Measurements from ENCODE around the gene HOXA11. TPM values are rescaled to one million over a fixed set of nuclear protein-coding genes. Genes with fewer than 3 reads are reported as not detected.
A peak's percentile ranks its signal among the peaks of the same experiment; 100 is the strongest.

Gene HOXA11
- total and polyA plus RNA-seq, 3 donors from 2014 or later, result 0.25 to 0.96 TPM; not detected in 1

DNA sequence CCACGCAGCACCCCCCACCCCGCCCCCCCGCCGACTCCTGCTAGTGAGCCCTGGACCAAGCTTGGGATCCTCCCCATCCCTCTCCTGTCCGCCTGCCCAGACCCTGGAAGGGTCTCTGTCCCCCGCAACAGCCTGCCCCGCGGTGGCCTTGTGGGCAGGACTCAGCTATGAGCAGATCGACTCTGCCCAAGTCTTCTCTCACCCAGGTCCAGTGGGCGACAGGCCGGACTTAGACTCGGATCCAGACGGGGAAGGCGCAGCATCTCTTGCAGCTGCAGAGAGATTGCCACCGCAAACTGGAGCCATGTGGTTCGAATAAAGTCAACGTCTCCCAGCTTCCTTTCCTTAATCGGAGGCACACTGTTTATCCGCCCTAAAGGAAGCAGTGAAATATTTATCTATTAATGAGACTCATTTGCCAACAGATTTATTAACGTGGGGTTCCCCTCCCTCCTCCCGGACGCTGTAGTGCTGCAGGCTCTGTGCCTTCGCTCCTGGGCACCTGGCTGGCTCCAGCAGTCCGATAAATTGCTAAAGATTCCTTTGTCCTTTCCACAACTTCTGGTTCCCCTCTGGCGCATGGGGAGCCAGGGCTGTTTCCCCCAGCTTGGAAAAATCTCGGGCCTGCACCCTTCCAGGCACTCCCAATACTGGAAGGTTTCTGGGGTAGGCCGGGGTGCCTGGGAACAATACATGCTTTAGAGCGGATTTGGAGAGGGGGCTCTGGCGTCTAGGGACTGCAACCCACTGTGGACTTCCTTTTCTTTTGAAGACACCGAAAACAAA lies 27.9 kb downstream of the HOXA11 start:
- Histone ChIP-seq H3K36me3 (ENCODE audit: low read depth, missing control alignments) (no peaks in the 10 kb centered on the region), H3K4me1 (peaks cover 13% of the 10 kb centered on the region), H3K27ac (no peak overlapping the region), H3K9me3 (no peaks in the 10 kb centered on the region), H3K27me3 (peaks cover 14% of the 10 kb centered on the region), H3K4me3 (peak overlapping the region in 1 of 2 donors; percentile 32)
- 8 to 14% methylated on average over 19 to 23 of the region's 30 CpGs for WGBS, 2 donors
- DNase-seq, result peak; percentile 16
- TF ChIP-seq POLR2A (IDR thresholded peaks at IDR 0.05) (no peak), CTCF (IDR thresholded peaks at IDR 0.05) (no peak)
- intact Hi-C loops (cut with DNase I; ENCODE audit: low total_unique reads), result no loop called here

- TF ChIP-seq CTCF (IDR thresholded peaks at IDR 0.05), result no peak
- TF ChIP-seq POLR2A (IDR thresholded peaks at IDR 0.05), result no peak
- Histone ChIP-seq H3K4me1 (peaks cover 12% of the 10 kb centered on the region), H3K27me3 (peaks cover 14% of the 10 kb centered on the region), H3K4me3 (peak within 1 kb of the TSS; percentile 21 to 32), H3K9me3 (no peaks in the 10 kb centered on the region), H3K27ac (no peak within 1 kb of the TSS), H3K36me3 (ENCODE audit: low read depth, missing control alignments) (no peaks in the 10 kb centered on the region)
- intact Hi-C loops (cut with DNase I; ENCODE audit: low total_unique reads), result no loop called here
- 0 to 2% methylated on average over 11 to 33 of the region's 33 CpGs for WGBS, 2 donors
- DNase-seq, result peak; percentile 46
Measured at GRCh38 chr7:27156508-27156898, 28.5 kb downstream of the HOXA11 start, which contains the start of gene HOXA7. Gene HOXA7, minus strand, starts transcription at chr7:27156675. Its CDS starts 130 bp downstream, at chr7:27156545.

DNA sequence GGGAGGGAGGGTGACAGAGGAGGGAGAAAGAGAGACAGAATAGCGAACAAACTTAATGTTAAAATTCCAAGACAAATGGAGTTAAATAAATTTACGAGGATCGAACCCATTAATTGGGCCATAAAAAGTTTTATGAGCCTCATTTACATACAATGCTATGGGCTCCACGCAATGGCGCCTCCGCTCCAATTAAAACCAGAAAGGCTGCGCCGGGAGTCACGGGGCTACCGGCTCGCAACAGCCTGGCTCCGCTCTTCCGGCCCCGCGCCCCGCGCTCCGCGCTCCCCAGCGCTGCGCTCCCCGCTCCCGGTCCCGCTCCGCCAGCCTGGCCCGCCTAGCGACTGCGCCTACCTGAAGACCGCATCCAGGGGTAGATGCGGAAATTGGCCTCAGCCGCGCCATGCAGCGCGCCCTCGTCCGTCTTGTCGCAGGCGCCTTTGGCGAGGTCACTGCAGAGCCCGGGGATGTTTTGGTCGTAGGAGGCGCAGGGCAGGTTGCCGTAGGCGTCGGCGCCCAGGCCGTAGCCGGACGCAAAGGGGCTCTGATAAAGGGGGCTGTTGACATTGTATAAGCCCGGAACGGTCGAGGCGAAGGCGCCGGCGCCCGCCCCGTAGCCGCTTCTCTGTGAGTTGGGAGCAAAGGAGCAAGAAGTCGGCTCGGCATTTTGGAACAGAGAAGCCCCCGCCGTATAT lies 29.1 kb downstream of the HOXA11 start:
- H3K4me1 ChIP-seq, result peaks cover 7% of the 10 kb centered on the region
- TF ChIP-seq POLR2A (IDR thresholded peaks at IDR 0.05) (no peak), CTCF (IDR thresholded peaks at IDR 0.05) (no peak)
- DNase-seq, result peak; percentile 20
- H3K27me3 ChIP-seq, result peaks cover 14% of the 10 kb centered on the region
- WGBS, 2 donors, result 3 to 4% methylated on average over 43 to 63 of the region's 63 CpGs
- peak overlapping the region; percentile 21 to 32 for H3K4me3 ChIP-seq
- H3K9me3 ChIP-seq, result no peaks in the 10 kb centered on the region
- intact Hi-C loops (cut with DNase I; ENCODE audit: low total_unique reads), result no loop called here
- H3K36me3 ChIP-seq (ENCODE audit: low read depth, missing control alignments), result no peaks in the 10 kb centered on the region
- H3K27ac ChIP-seq, result no peak overlapping the region

DNA sequence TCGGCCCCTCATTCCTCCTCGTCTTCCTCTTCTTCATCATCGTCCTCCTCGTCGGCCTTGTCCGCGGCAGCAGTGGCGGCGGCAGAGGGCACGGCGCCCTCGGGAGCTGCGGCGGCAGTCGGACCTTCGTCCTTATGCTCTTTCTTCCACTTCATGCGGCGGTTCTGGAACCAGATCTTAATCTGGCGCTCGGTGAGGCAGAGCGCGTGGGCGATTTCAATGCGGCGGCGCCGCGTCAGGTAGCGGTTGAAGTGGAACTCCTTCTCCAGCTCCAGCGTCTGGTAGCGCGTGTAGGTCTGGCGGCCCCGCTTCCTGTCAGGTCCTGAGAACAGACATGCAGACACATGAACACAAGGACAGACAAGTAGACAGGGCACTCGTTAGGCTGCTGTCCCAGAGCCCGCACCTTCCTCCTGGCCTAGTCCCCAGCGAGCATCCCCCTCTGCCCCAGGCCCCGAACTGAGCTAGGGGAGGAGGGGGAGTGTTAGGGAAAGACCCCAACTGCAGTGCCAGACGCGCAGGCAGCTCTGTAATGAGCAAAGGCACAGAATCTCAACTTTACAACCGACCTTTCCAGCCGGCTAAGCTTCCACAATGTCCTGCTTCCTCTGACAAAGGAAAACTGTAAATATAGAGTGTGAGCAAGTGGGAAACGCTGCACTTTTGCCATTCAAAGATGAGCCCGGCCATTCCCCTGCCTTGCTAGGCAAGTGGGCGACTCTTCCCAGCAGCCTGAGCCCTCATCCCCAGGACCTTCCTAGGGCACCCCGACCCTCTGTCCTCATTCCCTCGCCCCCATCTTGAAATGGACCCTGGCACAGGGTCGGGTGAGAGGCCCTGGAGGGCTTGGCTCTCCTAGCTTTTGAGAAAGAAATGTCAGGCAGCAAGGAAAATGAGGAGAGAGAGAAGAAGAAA lies 29.9 kb downstream of the HOXA11 start:
- no peaks in the 10 kb centered on the region for H3K9me3 ChIP-seq
- DNase-seq, result peak; percentile 10
- intact Hi-C loops (cut with DNase I; ENCODE audit: low total_unique reads), result no loop called here
- no peak overlapping the region for H3K4me3 ChIP-seq
- TF ChIP-seq POLR2A (IDR thresholded peaks at IDR 0.05) (no peak), CTCF (IDR thresholded peaks at IDR 0.05) (no peak)
- WGBS, 2 donors, result 5 to 12% methylated on average over 45 to 48 of the region's 48 CpGs
- H3K4me1 ChIP-seq, result peaks cover 7% of the 10 kb centered on the region
- no peaks in the 10 kb centered on the region for H3K36me3 ChIP-seq (ENCODE audit: low read depth, missing control alignments)
- H3K27me3 ChIP-seq, result peaks cover 14% of the 10 kb centered on the region
- H3K27ac ChIP-seq, result no peak overlapping the region
